Activated B cell treated with CpG ODN at 0.5 μM for 24 hours (primary cell): Measurements from ENCODE around the gene PAM. TPM values are rescaled to one million over a fixed set of nuclear protein-coding genes. Genes with fewer than 3 reads are reported as not detected.

Source experiments
- ATAC-seq: fragments of 200-7000 bp; cut with Tn5 transposase; one replicate; pipeline ENCODE4 v1.10.0; 2021; ENCODE audit warnings: low read depth, mild to moderate bottlenecking, moderate library complexity
- CTCF ChIA-PET: fragments of 350-600 bp; sonication (Branson Sonifier 250); formaldehyde crosslinking; loops from one replicate; lab custom pipeline; 2021; ENCODE audit warnings: antibody characterized with exemption; lab: Charles Lee
- POLR2A ChIA-PET: fragments of 350-600 bp; sonication (Branson Sonifier 250); formaldehyde crosslinking; loops from one replicate; lab custom pipeline; 2021; ENCODE audit warnings: antibody characterized with exemption; lab: Charles Lee
- DNase-seq: peaks from one replicate; pipeline ENCODE4 v3.0.0; 2022
- H3K27ac Mint-ChIP-seq: one replicate; pipeline ENCODE4 v1.8.0; 2020; ENCODE audit warnings: mixed read lengths
- H3K27me3 Mint-ChIP-seq: one replicate; pipeline ENCODE4 v1.8.0; 2021; ENCODE audit warnings: mixed read lengths
- H3K36me3 Mint-ChIP-seq: one replicate; pipeline ENCODE4 v1.8.0; 2021; ENCODE audit warnings: low read depth, mixed read lengths
- H3K4me1 Mint-ChIP-seq: one replicate; pipeline ENCODE4 v1.8.0; 2021; ENCODE audit warnings: mixed read lengths
- H3K4me3 Mint-ChIP-seq: one replicate; pipeline ENCODE4 v1.8.0; 2020; ENCODE audit warnings: mild to moderate bottlenecking, mixed read lengths
- H3K9me3 Mint-ChIP-seq: one replicate; pipeline ENCODE4 v1.8.0; 2020; ENCODE audit warnings: mixed read lengths
- CTCF ChIP-seq: fragments of 200-600 bp; IDR thresholded peaks from one replicate; pipeline ENCODE4 v1.8.0; 2022; ENCODE audit warnings: antibody characterized with exemption, mild to moderate bottlenecking
- intact Hi-C: fragments of 100-400 bp; cut with micrococcal nuclease; formaldehyde crosslinking; loops from one replicate; pipeline ENCODE4 v1.15.1; 2024
- total RNA-seq: library from RNA; stranded (reverse); gene quantifications from 2 replicates; pipeline ENCODE4 v1.2.3, GENCODE V29; 2022

PAM gene
- total RNA-seq, 1 donor from 2014 or later: 19.0 TPM

GRCh38 chr5:103010168-103010567, 255.1 kb downstream of the PAM start:
- H3K36me3 Mint-ChIP-seq: peaks cover 2% of the 10 kb centered on the region
- ATAC-seq (no peak), DNase-seq (no peak)
- intact Hi-C loops: no loop called here
- ChIA-PET CTCF (no interaction called here), POLR2A (no interaction called here)
- no peaks in the 10 kb centered on the region for H3K9me3 Mint-ChIP-seq
- H3K4me1 Mint-ChIP-seq: no peaks in the 10 kb centered on the region
- H3K27me3 Mint-ChIP-seq: no peaks in the 10 kb centered on the region
- H3K27ac Mint-ChIP-seq: no peak overlapping the region
- no peak for TF ChIP-seq CTCF
- no peak overlapping the region for H3K4me3 Mint-ChIP-seq

GRCh38 chr5:103013933-103014552, 258.9 kb downstream of the PAM start:
- Mint-ChIP-seq H3K27me3 (no peaks in the 10 kb centered on the region), H3K4me3 (no peak overlapping the region), H3K36me3 (no peaks in the 10 kb centered on the region), H3K9me3 (no peaks in the 10 kb centered on the region), H3K4me1 (no peaks in the 10 kb centered on the region), H3K27ac (no peak overlapping the region)
- intact Hi-C loops: no loop called here
- DNase-seq (no peak), ATAC-seq (no peak)
- ChIA-PET POLR2A (no interaction called here), CTCF (no interaction called here)
- no peak for TF ChIP-seq CTCF

- intact Hi-C loops: no loop called here
- H3K27me3 Mint-ChIP-seq: no peaks in the 10 kb centered on the region
- H3K9me3 Mint-ChIP-seq: no peaks in the 10 kb centered on the region
- ChIA-PET POLR2A (no interaction called here), CTCF (no interaction called here)
- TF ChIP-seq CTCF: no peak
- H3K4me3 Mint-ChIP-seq: no peak overlapping the region
- H3K27ac Mint-ChIP-seq: no peak overlapping the region
- H3K4me1 Mint-ChIP-seq: no peaks in the 10 kb centered on the region
- H3K36me3 Mint-ChIP-seq: no peaks in the 10 kb centered on the region
- DNase-seq: no peak
- no peak for ATAC-seq
Observed at GRCh38 chr5:103014983-103015382, 259.9 kb downstream of the PAM start.

GRCh38 chr5:103016167-103016566, 261.1 kb downstream of the PAM start:
- Mint-ChIP-seq H3K9me3 (no peaks in the 10 kb centered on the region), H3K4me3 (no peak overlapping the region), H3K4me1 (no peaks in the 10 kb centered on the region), H3K27me3 (no peaks in the 10 kb centered on the region), H3K27ac (no peak overlapping the region), H3K36me3 (no peaks in the 10 kb centered on the region)
- ATAC-seq (no peak), DNase-seq (no peak)
- POLR2A ChIA-PET: no interaction called here
- intact Hi-C loops: no loop called here
- no peak for TF ChIP-seq CTCF
- CTCF ChIA-PET: no interaction called here

GRCh38 chr5:103019804-103020203, 264.7 kb downstream of the PAM start:
- Mint-ChIP-seq H3K36me3 (no peaks in the 10 kb centered on the region), H3K27me3 (no peaks in the 10 kb centered on the region), H3K9me3 (no peaks in the 10 kb centered on the region), H3K4me3 (no peak overlapping the region), H3K4me1 (no peaks in the 10 kb centered on the region), H3K27ac (no peak overlapping the region)
- CTCF ChIA-PET: no interaction called here
- ATAC-seq (no peak), DNase-seq (no peak)
- intact Hi-C loops: no loop called here
- POLR2A ChIA-PET: no interaction called here
- no peak for TF ChIP-seq CTCF
